Esophagus muscularis mucosa (tissue), 4 donors: Measurements from ENCODE around the gene TPM3.
"Not testable (repeated sequence)": the region's sequence is repeated elsewhere in the genome, so short reads cannot be mapped to it uniquely, and the experiment has no call there.

Experiments used
- EP300 ChIP-seq: sonication (generic); formaldehyde crosslinking; IDR thresholded peaks from one replicate; pipeline ENCODE4 v1.6.1; 2017; ENCODE audit warnings: antibody characterized with exemption
- POLR2A ChIP-seq: fragments of 450-650 bp; IDR thresholded peaks from one replicate; pipeline ENCODE4 v1.6.1; 2017; ENCODE audit warnings: antibody characterized with exemption, moderate library complexity, mild to moderate bottlenecking, low read depth
- POLR2AphosphoS5 ChIP-seq, 2 donors: sonication (generic); formaldehyde crosslinking; IDR thresholded peaks; one replicate each; pipeline ENCODE4 v1.6.1; 2017; ENCODE audit warnings: antibody characterized with exemption in 2 of 2
- TF ChIP-seq, protein P1 (sequence below), 3 experiments: fragments of 200-600 bp in 2 of 3; fragments of 450-650 bp in 1 of 3; sonication (generic) in 2 of 3; IDR thresholded peaks; one replicate each; pipeline ENCODE4 v1.5.1; 2017 to 2019; ENCODE audit warnings: antibody characterized with exemption in 3 of 3, mild to moderate bottlenecking in 2 of 3, moderate library complexity in 1 of 3

GRCh38 chr1:154233127-154233526 lies 41.2 kb upstream of the TPM3 start:
- TF ChIP-seq POLR2AphosphoS5 (IDR thresholded peaks at IDR 0.05); POLR2A; EP300: not testable (repeated sequence)
- TF ChIP-seq, protein P1, sequence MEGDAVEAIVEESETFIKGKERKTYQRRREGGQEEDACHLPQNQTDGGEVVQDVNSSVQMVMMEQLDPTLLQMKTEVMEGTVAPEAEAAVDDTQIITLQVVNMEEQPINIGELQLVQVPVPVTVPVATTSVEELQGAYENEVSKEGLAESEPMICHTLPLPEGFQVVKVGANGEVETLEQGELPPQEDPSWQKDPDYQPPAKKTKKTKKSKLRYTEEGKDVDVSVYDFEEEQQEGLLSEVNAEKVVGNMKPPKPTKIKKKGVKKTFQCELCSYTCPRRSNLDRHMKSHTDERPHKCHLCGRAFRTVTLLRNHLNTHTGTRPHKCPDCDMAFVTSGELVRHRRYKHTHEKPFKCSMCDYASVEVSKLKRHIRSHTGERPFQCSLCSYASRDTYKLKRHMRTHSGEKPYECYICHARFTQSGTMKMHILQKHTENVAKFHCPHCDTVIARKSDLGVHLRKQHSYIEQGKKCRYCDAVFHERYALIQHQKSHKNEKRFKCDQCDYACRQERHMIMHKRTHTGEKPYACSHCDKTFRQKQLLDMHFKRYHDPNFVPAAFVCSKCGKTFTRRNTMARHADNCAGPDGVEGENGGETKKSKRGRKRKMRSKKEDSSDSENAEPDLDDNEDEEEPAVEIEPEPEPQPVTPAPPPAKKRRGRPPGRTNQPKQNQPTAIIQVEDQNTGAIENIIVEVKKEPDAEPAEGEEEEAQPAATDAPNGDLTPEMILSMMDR (IDR thresholded peaks at IDR 0.05), result not testable (repeated sequence)
